H1 (cell line): ENCODE data around the gene CMSS1. TPM values are rescaled to one million over a fixed set of nuclear protein-coding genes. Genes with fewer than 3 reads are reported as not detected.

Experiments used
- KDM4A ChIP-seq: IDR thresholded peaks from one replicate; pipeline ENCODE4 v1.7.1; 2012; ENCODE audit warnings: low read depth, mild to moderate bottlenecking, moderate library complexity, low read length, inconsistent platforms; ENCODE audit not compliant: severe bottlenecking
- TEAD4 ChIP-seq: IDR thresholded peaks from 2 replicates; pipeline ENCODE4 v1.6.1; 2012; ENCODE audit warnings: low read depth, low read length, inconsistent platforms, mixed read lengths
- polyA plus RNA-seq, 7 experiments: library from polyadenylated mRNA; depleted of rRNA in 3 of 7; stranded (reverse) in 5 of 7; unstranded in 2 of 7; fragments of >200 nt in 5 of 7; fragments of 200-250 nt in 2 of 7; gene quantifications; 1 replicate in 5 of 7; 2 replicates in 1 of 7; 4 replicates in 1 of 7; pipeline versions ENCODE4 v1.2.1 to v1.2.3, GENCODE V29; 2011 to 2013; ENCODE audit warnings: missing spikeins in 2 of 7, mixed read lengths in 2 of 7
- total RNA-seq: library from RNA; stranded (reverse); fragmentation: NEBNext Ultra II Directional; extraction: Animal tissue kit (Norgen Biotek cat#: 25700); gene quantifications from 2 replicates; pipeline ENCODE4 v1.2.1, GENCODE V29; 2021

The CMSS1 gene
- total and polyA plus RNA-seq, 2 of the 8 experiments (the other 6 are each of a cell fraction or from before 2014, with no cell fraction given): 15.2 to 75.1 TPM

DNA sequence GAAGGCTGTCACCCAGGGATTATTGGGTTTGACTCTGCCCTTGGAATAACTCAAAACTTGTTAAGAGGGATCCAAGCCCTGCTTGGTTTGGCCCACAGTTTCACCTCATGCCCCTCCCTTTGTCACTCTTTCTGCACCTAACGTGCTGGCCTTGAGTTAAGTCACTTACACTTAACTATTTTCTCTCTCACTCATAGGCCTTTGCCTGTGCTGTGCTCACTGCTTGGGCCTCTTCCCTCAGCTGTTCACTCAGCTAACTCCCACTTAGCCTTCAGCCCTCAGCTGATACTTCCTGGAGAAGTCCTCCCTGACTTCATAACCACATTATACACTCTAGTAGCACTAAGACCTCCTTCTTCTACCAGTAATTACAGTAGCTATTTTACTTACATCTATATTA is 133.3 kb downstream of the CMSS1 start (continued):
- TF ChIP-seq TEAD4 (no peak), KDM4A (no peak)
